OCI-LY3 (cell line): ENCODE data around the gene PLEKHA6.

ENCODE experiments used
- EZH2phosphoT487 ChIP-seq: fragments of 200-600 bp; shearing (Covaris generic); IDR thresholded peaks from 2 replicates; pipeline ENCODE4 v1.6.1; 2018; ENCODE audit warnings: antibody characterized with exemption, mixed run types, low read depth
- TF ChIP-seq, protein P1 (sequence below): fragments of 200-600, 300-600 bp; sonication (generic); IDR thresholded peaks from 2 replicates; pipeline ENCODE4 v1.5.1; 2014; ENCODE audit warnings: antibody characterized with exemption, low read length, low read depth

DNA sequence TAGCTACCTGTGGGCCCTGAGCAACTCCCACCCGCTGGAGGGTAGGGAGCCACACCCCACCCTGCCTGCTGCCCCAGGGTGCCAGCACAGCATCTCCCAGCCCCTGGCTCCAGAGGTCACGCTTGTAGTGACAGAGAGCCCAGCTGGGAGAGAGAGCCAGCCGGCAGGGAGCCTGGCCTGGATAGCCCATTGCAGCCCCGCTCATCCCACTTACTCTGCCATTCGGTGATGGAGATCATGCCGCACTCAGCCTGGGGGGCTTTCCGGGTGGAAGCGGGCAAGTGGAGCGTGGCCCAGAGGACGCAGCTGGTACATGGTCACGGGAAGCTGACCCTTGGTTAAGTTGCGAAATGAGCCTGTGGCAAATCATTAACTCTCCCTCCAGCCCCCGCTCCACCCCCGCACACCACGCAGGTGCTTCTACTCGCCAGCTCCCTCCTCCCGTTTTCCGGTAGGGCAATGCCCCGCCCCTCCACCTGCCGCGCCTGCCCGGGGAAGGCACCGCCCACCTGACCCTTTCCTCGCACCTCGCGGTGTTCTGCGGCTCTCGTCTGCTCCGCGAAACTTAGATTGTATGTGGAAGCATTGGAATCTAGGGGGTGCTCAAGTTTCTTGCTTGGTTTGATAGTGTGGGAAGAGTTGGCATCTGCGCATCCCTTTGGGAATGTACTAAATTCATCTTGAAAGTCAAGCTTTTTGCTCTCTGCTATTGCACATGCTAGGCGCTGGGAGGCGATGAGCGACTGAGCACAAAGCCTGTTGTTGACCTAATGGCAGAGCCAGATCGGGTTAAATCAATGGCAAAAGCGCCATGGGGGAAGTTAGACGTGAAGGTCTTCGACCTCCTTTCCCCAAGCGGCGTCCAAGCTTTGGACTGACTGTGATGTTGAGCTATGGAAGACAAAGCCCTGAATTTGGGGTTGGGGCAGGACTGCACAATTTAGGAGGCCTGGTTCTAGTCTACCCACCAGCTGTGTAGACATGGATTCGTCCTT lies 145.8 kb downstream of the PLEKHA6 start, which contains the start of gene GOLT1A:
- TF ChIP-seq, protein P1, sequence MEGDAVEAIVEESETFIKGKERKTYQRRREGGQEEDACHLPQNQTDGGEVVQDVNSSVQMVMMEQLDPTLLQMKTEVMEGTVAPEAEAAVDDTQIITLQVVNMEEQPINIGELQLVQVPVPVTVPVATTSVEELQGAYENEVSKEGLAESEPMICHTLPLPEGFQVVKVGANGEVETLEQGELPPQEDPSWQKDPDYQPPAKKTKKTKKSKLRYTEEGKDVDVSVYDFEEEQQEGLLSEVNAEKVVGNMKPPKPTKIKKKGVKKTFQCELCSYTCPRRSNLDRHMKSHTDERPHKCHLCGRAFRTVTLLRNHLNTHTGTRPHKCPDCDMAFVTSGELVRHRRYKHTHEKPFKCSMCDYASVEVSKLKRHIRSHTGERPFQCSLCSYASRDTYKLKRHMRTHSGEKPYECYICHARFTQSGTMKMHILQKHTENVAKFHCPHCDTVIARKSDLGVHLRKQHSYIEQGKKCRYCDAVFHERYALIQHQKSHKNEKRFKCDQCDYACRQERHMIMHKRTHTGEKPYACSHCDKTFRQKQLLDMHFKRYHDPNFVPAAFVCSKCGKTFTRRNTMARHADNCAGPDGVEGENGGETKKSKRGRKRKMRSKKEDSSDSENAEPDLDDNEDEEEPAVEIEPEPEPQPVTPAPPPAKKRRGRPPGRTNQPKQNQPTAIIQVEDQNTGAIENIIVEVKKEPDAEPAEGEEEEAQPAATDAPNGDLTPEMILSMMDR: no peak
- TF ChIP-seq EZH2phosphoT487: no peak
